K562 (cell line): Measurements from ENCODE around the gene TTC16. TPM values are rescaled to one million over a fixed set of nuclear protein-coding genes. Genes with fewer than 3 reads are reported as not detected.

Experiments used
- FOXJ3 ChIP-seq: sonication (generic); formaldehyde crosslinking; IDR thresholded peaks from 2 replicates; pipeline ENCODE4 v1.4.0; 2020; ENCODE audit warnings: mild to moderate bottlenecking, missing genetic modification reagents
- GATAD2A ChIP-seq: fragments of 450-650 bp; IDR thresholded peaks from 2 replicates; pipeline ENCODE4 v1.6.1; 2017
- MITF ChIP-seq: IDR thresholded peaks from 2 replicates; pipeline ENCODE4 v1.6.1; 2014; ENCODE audit warnings: antibody characterized with exemption
- POLR3A ChIP-seq: IDR thresholded peaks from 2 replicates; pipeline ENCODE4 v1.6.1; 2011; ENCODE audit warnings: borderline replicate concordance, mild to moderate bottlenecking, moderate library complexity; ENCODE audit not compliant: insufficient read length, insufficient read depth; ENCODE audit errors: extremely low read depth
- RBM22 ChIP-seq: fragments of 200-400 bp; formaldehyde crosslinking; IDR thresholded peaks from 2 replicates; pipeline ENCODE4 v1.6.1; 2018; ENCODE audit warnings: low read length, low read depth; ENCODE audit not compliant: poor library complexity, severe bottlenecking
- RFX7 ChIP-seq: fragments of 250-450 bp; sonication (Bioruptor Pico); IDR thresholded peaks from 2 replicates; pipeline ENCODE4 v1.5.1; 2021; ENCODE audit warnings: mild to moderate bottlenecking
- ZNF239 ChIP-seq: fragments of 250-450 bp; sonication (Bioruptor Pico); IDR thresholded peaks from 2 replicates; pipeline ENCODE4 v1.4.0; 2020; ENCODE audit warnings: mild to moderate bottlenecking
- ZNF436 ChIP-seq: fragments of 250-450, 450-650 bp; sonication (Bioruptor Pico); formaldehyde crosslinking; IDR thresholded peaks from 2 replicates; pipeline ENCODE4 v1.7.0; 2020; ENCODE audit warnings: mild to moderate bottlenecking
- ZNF695 ChIP-seq: fragments of 450-650 bp; formaldehyde crosslinking; IDR thresholded peaks from 2 replicates; pipeline ENCODE4 v1.4.0; 2020; ENCODE audit warnings: mild to moderate bottlenecking, moderate library complexity
- ZNF764 ChIP-seq: fragments of 250-450 bp; sonication (Bioruptor Pico); IDR thresholded peaks from 2 replicates; pipeline ENCODE4 v1.4.0; 2020; ENCODE audit warnings: low read depth, mild to moderate bottlenecking, moderate library complexity
- polyA plus RNA-seq, 8 experiments: library from polyadenylated mRNA; depleted of rRNA in 4 of 8; stranded (reverse) in 5 of 8; unstranded in 3 of 8; fragments of >200 nt; fragmentation: Nextera tagmentation in 2 of 8; fragmentation: Illumina TruSeq in 1 of 8; extraction: Ambion mirVana in 2 of 8; extraction: Trizol in 1 of 8; gene quantifications; 2 replicates each; pipeline versions ENCODE4 v1.2.1 to v1.2.3, GENCODE V29; 2011 to 2014; ENCODE audit warnings: inconsistent platforms in 1 of 8, missing spikeins in 1 of 8
- total RNA-seq, 7 experiments: library from RNA; depleted of rRNA in 6 of 7; stranded (reverse); fragments of >200 nt in 6 of 7; fragmentation: Illumina TruSeq in 2 of 7; extraction: Trizol in 2 of 7; gene quantifications; 2 replicates each; pipeline versions ENCODE4 v1.2.1 to v1.2.3, GENCODE V29; 2011 to 2021; ENCODE audit warnings: low replicate concordance in 1 of 7
- TF ChIP-seq, protein P1 (sequence below), 2 experiments: fragments of 450-650 bp; formaldehyde crosslinking in 1 of 2; IDR thresholded peaks; 2 replicates each; pipeline versions ENCODE4 v1.4.0 to v1.6.1; 2014 to 2020; ENCODE audit warnings: mild to moderate bottlenecking in 2 of 2, borderline replicate concordance in 1 of 2, low read depth in 1 of 2
- TF ChIP-seq, protein P2 (sequence below), 2 experiments: fragments of 450-650 bp in 1 of 2; IDR thresholded peaks; 2 replicates each; pipeline ENCODE4 v1.6.1; 2011 to 2017; ENCODE audit warnings: low read depth in 2 of 2, antibody characterized with exemption in 1 of 2, borderline replicate concordance in 1 of 2, low read length in 1 of 2, mild to moderate bottlenecking in 1 of 2, mixed read lengths in 1 of 2; ENCODE audit not compliant: control insufficient read depth in 1 of 2

The TTC16 gene
- total and polyA plus RNA-seq, 9 of the 15 experiments (the other 6 are each of a cell fraction or from before 2014, with no cell fraction given): 0.11 TPM; not detected in 8

DNA sequence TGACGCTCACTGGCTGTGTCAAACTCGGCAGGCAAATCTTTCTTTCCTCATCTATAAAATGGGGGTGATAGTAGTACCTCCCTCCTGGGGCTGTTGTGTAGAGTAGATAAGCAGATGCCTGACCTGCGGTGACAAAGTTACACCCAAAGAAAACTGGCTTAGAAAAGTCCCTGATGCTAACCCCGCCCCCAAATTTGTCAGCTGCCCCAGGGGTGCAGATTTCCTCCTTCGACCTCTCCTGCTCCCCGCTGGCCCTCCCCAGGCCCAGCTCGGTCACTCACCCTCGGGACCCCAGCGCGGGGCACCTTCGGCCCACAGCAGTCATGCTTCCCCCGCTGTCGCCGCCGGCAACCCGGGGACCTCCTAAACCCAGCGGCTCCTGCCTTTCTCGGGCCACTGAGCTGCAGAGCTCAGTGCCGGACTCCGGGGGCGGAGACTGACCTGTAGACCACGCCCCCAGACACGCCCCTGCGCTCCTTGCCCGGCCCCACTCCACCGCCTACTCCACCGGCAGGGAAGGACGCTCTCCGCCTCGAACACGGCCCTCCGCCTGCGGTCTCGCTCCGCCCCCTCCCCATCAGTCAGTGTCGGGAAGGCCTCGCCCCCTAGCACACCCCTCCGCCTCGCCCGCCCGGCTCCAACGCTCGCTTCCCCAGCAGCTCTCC is 55.2 kb downstream of the TTC16 start (continued):
- TF ChIP-seq, protein P1, sequence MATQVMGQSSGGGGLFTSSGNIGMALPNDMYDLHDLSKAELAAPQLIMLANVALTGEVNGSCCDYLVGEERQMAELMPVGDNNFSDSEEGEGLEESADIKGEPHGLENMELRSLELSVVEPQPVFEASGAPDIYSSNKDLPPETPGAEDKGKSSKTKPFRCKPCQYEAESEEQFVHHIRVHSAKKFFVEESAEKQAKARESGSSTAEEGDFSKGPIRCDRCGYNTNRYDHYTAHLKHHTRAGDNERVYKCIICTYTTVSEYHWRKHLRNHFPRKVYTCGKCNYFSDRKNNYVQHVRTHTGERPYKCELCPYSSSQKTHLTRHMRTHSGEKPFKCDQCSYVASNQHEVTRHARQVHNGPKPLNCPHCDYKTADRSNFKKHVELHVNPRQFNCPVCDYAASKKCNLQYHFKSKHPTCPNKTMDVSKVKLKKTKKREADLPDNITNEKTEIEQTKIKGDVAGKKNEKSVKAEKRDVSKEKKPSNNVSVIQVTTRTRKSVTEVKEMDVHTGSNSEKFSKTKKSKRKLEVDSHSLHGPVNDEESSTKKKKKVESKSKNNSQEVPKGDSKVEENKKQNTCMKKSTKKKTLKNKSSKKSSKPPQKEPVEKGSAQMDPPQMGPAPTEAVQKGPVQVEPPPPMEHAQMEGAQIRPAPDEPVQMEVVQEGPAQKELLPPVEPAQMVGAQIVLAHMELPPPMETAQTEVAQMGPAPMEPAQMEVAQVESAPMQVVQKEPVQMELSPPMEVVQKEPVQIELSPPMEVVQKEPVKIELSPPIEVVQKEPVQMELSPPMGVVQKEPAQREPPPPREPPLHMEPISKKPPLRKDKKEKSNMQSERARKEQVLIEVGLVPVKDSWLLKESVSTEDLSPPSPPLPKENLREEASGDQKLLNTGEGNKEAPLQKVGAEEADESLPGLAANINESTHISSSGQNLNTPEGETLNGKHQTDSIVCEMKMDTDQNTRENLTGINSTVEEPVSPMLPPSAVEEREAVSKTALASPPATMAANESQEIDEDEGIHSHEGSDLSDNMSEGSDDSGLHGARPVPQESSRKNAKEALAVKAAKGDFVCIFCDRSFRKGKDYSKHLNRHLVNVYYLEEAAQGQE (IDR thresholded peaks at IDR 0.05; ENCODE audit: borderline replicate concordance): no peak; the same call in 1 of the 2 replicates
- TF ChIP-seq, protein P1 (CRISPR knock-in tag; IDR thresholded peaks at IDR 0.05; ENCODE audit: low read depth): no peak
- no peak for TF ChIP-seq FOXJ3 (CRISPR knock-in tag)
- no peak for TF ChIP-seq POLR3A
- no peak for TF ChIP-seq MITF
- no peak for TF ChIP-seq ZNF695 (CRISPR knock-in tag)
- TF ChIP-seq ZNF764 (CRISPR knock-in tag): no peak
- no peak for TF ChIP-seq ZNF436 (CRISPR knock-in tag)
- no peak for TF ChIP-seq GATAD2A
- no peak for TF ChIP-seq RFX7 (CRISPR knock-in tag)
- TF ChIP-seq RBM22: no peak
- TF ChIP-seq, protein P2, sequence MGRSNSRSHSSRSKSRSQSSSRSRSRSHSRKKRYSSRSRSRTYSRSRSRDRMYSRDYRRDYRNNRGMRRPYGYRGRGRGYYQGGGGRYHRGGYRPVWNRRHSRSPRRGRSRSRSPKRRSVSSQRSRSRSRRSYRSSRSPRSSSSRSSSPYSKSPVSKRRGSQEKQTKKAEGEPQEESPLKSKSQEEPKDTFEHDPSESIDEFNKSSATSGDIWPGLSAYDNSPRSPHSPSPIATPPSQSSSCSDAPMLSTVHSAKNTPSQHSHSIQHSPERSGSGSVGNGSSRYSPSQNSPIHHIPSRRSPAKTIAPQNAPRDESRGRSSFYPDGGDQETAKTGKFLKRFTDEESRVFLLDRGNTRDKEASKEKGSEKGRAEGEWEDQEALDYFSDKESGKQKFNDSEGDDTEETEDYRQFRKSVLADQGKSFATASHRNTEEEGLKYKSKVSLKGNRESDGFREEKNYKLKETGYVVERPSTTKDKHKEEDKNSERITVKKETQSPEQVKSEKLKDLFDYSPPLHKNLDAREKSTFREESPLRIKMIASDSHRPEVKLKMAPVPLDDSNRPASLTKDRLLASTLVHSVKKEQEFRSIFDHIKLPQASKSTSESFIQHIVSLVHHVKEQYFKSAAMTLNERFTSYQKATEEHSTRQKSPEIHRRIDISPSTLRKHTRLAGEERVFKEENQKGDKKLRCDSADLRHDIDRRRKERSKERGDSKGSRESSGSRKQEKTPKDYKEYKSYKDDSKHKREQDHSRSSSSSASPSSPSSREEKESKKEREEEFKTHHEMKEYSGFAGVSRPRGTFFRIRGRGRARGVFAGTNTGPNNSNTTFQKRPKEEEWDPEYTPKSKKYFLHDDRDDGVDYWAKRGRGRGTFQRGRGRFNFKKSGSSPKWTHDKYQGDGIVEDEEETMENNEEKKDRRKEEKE (IDR thresholded peaks at IDR 0.05; ENCODE audit: borderline replicate concordance in 1 of 2, control insufficient read depth in 1 of 2, low read depth in 2 of 2, low read length in 1 of 2): no peak
- TF ChIP-seq ZNF239 (CRISPR knock-in tag): no peak
